ENCODE data around the gene LRRC23.

DNA sequence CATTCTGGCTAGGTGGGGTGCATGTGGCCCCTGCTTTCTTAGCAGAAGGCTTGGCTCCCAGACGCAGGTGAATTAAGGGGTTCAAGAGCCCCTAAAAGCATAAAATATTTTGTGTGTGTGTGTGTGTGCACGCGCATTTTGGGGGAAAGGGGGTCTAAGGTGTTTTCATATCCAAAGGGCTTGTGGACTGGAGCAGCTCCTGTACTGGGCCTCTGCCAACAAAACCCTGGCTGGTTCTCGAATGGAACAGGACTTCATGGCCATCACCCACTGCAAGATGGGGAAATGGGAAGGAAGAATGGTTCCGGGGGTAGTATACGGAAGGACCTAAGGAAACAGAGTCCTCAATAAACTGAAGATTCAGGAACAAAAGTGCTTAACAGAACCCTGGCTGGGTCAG is 19.2 kb downstream of the LRRC23 start:
- no peak for TF ChIP-seq SPI1 (IDR thresholded peaks at IDR 0.05; ENCODE audit: borderline replicate concordance, low read depth)
- TF ChIP-seq CTCF (IDR thresholded peaks at IDR 0.05; ENCODE audit: insufficient read depth, low read length), result no peak
